Activated CD4-positive, alpha-beta T cell treated with anti-CD3 and anti-CD28 coated beads for 48 hours (primary cell): ENCODE results near the gene SSH3.

Source experiments
- DNase-seq: peaks from one replicate; pipeline ENCODE4 v3.0.0-alpha.2; 2020

SSH3 gene

GRCh38 chr11:67281552-67282150 is 21.7 kb upstream of the SSH3 start:
- DNase-seq: no peak

GRCh38 chr11:67282155-67282875 is 21.0 kb upstream of the SSH3 start:
- no peak for DNase-seq

- no peak for DNase-seq
Measured at GRCh38 chr11:67282876-67283371, 20.4 kb upstream of the SSH3 start.

- DNase-seq: no peak
Measured at GRCh38 chr11:67283481-67283963, 19.8 kb upstream of the SSH3 start.

GRCh38 chr11:67284811-67285540 is 18.4 kb upstream of the SSH3 start:
- no peak for DNase-seq

GRCh38 chr11:67285541-67286498 is 17.5 kb upstream of the SSH3 start:
- DNase-seq: no peak

- DNase-seq: peak; percentile 40
Measured at GRCh38 chr11:67286621-67287333, 16.6 kb upstream of the SSH3 start.

- peak; percentile 43 for DNase-seq
Measured at GRCh38 chr11:67287355-67288197, 15.8 kb upstream of the SSH3 start.

GRCh38 chr11:67288198-67288451 is 15.2 kb upstream of the SSH3 start:
- no peak for DNase-seq

GRCh38 chr11:67288452-67289225 is 14.7 kb upstream of the SSH3 start:
- peak; percentile 93 for DNase-seq

- DNase-seq: no peak
Measured at GRCh38 chr11:67289226-67289650, 14.1 kb upstream of the SSH3 start, which contains the start of gene ANKRD13D. Gene ANKRD13D, plus strand, starts transcription at chr11:67289303. Its CDS starts 158 bp downstream, at chr11:67289461.

- DNase-seq: no peak
Measured at GRCh38 chr11:67289651-67290479, 13.5 kb upstream of the SSH3 start.

- no peak for DNase-seq
Measured at GRCh38 chr11:67290801-67291200, 12.5 kb upstream of the SSH3 start.

GRCh38 chr11:67291481-67292381 is 11.6 kb upstream of the SSH3 start:
- DNase-seq: no peak

- DNase-seq: no peak
Measured at GRCh38 chr11:67292671-67293070, 10.7 kb upstream of the SSH3 start.

- no peak for DNase-seq
Measured at GRCh38 chr11:67293090-67293489, 10.2 kb upstream of the SSH3 start.

- no peak for DNase-seq
Measured at GRCh38 chr11:67295846-67296245, 7.5 kb upstream of the SSH3 start.

- no peak for DNase-seq
Measured at GRCh38 chr11:67298786-67299185, 4.5 kb upstream of the SSH3 start.
